Muscle of back (tissue), 11 donors: ENCODE measurements around the gene DYNC2LI1. TPM values are rescaled to one million over a fixed set of nuclear protein-coding genes. Genes with fewer than 3 reads are reported as not detected.

ENCODE experiments used
- DNase-seq, 3 donors: peaks; one replicate each; pipeline versions ENCODE4 v3.0.0 to v3.0.0-alpha.2; 2013
- polyA plus RNA-seq, 10 donors: library from polyadenylated mRNA; unstranded; fragments of 120-200 nt; gene quantifications; one replicate each; pipeline ENCODE4 v1.2.1, GENCODE V29; 2013; ENCODE audit not compliant: insufficient read length in 10 of 10

The DYNC2LI1 gene
- polyA plus RNA-seq, 10 donors, result 16.3 to 30.8 (median 18.8) TPM

GRCh38 chr2:43812947-43813346 is 39.1 kb downstream of the DYNC2LI1 start:
- DNase-seq, result no peak

GRCh38 chr2:43814711-43815110 is 40.9 kb downstream of the DYNC2LI1 start:
- DNase-seq, result peak in 1 of 3 donors; percentile 7

DNA sequence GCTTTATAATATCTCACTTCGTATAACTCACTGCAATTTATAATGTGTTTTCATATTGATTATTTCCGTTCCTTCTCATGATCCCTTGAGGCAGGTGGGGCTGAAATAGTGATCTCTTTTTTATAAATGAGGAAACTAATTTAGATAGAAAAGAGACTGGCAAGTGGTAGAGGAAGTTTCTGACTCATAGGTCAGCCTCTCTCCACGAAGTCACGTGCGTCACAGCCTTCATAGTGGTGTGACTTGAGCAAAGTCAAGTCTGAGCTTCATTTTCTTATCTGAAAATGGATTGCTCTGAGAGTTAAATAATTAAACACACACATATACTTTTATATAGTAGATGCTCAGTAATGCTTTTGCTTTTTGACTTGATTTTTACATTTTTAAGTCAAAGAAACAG is 44.9 kb downstream of the DYNC2LI1 start:
- DNase-seq, result no peak

DNA sequence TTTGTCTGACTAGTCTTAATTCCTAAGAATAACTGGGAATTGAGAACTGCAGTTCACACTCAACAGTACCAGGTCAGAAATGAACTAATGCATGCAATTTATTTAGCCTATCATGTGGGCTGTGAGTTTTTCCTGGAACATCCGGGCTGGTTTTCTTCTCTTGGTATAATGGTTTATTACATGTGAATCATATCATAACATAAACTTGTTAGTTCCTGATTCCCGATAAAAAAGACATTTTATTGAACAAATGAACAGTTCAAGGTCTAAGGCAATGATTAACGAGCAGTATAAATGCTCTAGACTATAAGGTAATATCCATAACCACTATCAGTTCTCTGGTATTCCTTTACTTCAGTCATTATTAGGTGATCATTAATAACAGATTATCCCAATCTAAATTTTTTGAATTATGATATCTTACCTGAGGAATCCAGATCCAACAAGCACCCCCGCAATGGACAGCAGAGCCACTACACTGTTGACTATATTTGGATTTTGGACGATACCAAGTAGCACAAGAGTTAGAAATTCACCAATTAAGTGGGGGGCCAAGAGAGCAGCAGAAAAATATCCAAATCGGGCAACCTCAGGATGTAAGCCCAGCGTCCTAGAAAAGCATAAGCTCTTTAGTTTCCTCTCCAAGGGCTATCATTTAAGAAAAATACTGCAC is 45.8 kb downstream of the DYNC2LI1 start:
- DNase-seq, result no peak

- DNase-seq, result no peak
Observed at GRCh38 chr2:43822839-43823238, 49.0 kb downstream of the DYNC2LI1 start.

GRCh38 chr2:43823751-43824150 is 49.9 kb downstream of the DYNC2LI1 start:
- no peak for DNase-seq

DNA sequence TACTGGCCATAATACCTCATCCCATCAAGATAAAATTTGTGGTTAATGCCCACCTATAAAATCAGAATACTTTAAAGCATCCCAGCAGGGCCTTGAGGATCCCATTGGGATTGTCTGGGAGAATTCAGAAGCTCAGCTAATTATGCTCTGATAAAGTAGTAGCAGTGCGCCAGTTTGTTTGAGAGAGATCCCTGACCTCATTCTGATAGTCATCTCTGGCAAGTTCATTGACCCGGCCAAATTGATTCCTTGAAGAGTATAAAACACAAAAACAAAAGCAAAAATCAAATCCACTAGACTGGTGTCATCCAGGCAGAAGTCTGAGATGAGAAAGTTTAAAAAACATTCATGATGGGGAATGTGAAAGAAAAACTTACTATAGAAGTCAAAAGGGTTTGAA is 50.7 kb downstream of the DYNC2LI1 start:
- DNase-seq, result no peak

GRCh38 chr2:43824951-43825493 is 51.2 kb downstream of the DYNC2LI1 start:
- no peak for DNase-seq

DNA sequence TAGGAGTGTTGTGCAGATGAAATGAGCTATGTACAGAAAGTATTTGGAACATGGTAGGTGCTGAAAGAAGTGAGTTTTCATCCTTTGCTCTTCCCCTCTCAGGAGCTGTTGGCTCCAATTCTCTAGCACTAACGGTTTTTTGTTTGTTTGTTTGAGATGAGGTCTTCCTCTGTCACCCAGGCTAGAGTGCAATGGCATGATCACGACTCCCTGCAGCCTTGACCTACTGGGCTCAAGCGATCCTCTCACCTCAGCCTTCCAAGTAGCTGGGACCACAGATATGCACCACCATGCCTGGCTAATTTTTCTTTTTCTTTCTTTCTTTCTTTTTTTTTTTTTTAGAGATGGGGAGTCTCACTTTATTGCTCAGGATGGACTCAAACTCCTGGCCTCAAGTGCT is 52.0 kb downstream of the DYNC2LI1 start:
- no peak for DNase-seq

GRCh38 chr2:43826305-43827250 is 52.7 kb downstream of the DYNC2LI1 start:
- DNase-seq, result no peak

DNA sequence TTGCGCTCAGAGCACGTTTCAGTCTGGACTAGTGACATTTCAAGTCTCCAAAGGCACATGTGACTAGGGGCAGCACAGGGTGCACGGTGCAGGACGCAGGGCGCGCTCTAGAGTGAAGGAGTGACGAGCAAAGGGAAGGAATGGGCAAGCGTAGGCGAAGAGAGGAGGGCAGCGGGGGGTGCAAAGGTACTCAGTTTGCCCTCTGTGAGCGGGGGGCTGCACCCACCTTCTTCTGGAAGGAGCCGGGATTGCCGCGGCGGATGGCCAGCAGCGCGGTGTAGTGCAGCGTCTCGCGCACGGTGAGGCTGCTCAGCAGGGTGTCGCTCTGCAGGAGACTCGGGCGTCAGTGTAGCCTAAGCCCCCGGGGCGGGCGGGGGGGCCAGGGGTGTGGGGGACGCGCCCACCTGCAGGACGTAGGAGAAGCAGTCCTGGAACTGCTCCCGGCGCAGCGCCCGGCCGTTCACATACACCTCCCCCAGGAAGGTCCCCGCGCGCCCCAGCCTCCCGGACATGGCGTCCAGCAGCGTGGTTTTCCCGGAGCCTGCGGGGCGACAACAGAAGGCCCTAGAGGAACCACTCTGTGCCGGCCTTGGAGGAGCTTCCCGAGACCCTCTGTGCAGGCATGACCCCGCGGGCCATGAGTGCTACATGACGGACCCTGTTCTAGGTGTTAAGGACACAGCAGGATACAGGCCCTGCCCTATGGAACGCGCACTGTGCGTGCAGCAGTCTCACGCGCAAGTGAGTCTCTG is 57.9 kb downstream of the DYNC2LI1 start:
- no peak for DNase-seq

DNA sequence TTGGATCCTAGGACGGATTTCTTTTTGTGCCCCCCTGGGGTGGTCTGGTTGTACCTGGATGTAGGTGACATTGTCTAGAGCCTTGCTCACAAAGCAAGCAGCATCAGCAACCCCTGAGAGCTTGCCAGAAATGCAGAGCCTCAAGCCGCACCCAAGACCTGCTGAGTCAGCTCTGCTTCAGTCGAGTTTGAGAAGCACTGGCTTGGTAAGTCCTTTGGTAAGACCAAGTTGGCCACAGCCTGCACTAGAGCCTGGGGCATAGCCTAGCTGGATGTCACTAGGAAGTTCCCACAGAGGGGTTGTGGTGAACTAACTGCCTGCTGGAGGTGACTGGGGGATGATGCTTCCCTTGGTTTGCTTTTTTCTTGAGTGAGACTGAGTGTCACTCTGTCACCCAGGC is 58.6 kb downstream of the DYNC2LI1 start:
- DNase-seq, result no peak

DNA sequence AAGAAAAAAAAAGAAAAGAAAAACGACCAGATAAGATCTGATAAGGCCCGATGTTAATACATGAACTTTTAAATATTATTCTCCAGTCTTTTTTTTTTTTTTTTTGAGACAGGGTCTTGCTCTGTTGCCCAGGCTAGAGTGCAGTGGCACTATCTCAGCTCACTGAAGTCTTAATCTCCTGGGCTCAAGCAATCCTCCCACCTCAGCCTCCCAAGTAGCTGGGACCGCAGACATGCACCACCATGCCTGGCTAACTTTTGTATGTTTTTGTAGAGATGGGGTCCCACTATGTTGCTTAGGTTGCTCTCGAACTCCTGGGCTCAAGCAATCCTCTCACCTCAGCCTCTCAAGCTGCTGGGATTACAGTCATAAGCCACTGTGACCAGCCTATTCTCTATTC is 63.2 kb downstream of the DYNC2LI1 start:
- DNase-seq, result no peak

DNA sequence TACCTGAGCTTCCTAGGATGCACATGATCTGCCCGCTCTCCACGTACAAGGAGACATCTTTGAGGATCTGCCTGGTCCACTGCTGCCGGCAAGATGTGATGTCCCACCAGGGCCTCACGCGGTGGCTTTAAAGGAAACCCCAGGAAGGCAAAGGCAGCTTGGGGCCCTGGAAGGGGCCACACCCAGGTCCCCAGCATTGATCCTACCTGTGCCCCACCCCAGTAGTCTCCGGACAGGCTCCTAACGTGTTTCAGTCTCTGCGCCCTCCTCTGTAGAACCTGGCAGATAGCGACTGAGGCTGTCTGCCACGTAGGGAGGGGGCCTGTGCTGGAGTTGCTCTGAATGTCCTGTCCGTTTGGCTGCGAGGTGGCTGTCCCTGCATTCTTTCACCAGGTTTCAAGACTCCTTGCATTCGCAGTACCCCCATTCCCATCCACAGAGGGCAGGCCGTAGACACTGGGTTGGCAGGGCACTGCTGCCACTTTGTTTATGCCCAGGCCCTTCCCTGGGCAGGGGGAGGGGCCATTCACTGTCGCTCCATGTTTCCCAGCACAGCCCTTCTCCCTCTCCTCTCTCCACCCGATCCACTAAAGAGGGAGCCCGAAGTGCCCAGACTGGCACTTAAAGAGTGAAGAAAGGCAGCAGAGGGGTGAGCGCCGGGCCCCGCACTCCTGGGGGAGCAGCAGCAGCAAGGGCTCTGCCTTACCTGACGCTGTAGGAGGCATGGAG is 64.2 kb downstream of the DYNC2LI1 start:
- no peak for DNase-seq

DNA sequence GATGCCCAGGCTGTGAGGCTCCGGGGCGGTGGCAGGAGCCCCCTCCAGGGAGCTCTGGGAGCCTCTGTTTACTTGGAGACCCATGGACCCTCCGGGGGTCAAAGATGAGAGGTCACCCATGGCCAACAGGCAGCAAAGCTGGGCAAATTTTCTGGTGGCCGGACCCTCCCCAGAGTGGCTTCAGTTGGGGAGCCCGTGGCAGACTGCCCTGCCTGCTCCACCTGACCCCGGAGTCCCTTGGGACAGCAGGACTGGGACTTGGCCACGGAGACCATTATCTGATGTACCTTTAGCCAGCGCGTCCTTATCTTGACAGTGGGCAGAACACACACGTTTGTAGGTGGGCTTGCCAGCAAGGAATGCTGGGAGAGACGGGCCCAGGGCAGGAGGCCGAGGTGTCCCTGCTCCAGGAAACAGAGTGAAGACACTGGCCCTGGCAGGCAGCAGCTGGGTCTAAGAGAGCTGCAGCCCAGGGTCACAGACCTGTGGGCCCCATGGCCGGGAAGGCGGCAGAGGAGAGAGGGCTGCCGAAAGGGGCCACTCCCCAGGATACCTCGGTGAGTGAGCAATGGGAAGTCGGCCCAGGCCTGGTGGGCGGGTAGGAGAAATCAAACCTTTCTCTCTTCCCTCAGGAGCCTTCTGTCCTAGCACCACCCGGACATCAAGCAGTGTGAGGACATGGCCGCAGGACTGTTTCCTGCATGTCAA is 64.9 kb downstream of the DYNC2LI1 start, which contains the start of the genes ABCG5 and ABCG8:
Gene ABCG5, minus strand, starts transcription at position 280 of the 708 bp plus-strand sequence. Its CDS starts 160 bp downstream, at position 120.
Gene ABCG8, plus strand, starts transcription at position 412 of the 708 bp plus-strand sequence. Its CDS starts 83 bp downstream, at position 495.
- DNase-seq, result no peak

- no peak for DNase-seq
Observed at GRCh38 chr2:43839776-43840564, 66.1 kb downstream of the DYNC2LI1 start.

- DNase-seq, result no peak
Observed at GRCh38 chr2:43840965-43841364, 67.1 kb downstream of the DYNC2LI1 start.

- no peak for DNase-seq
Observed at GRCh38 chr2:43841949-43842865, 68.4 kb downstream of the DYNC2LI1 start.
